ENCODE data around the gene ELMOD3. TPM values are rescaled to one million over a fixed set of nuclear protein-coding genes. Genes with fewer than 3 reads are reported as not detected.
A peak's percentile ranks its signal among the peaks of the same experiment; 100 is the strongest.

ELMOD3 gene
- total RNA-seq, 2 donors from 2014 or later: 12.4 to 18.9 TPM

DNA sequence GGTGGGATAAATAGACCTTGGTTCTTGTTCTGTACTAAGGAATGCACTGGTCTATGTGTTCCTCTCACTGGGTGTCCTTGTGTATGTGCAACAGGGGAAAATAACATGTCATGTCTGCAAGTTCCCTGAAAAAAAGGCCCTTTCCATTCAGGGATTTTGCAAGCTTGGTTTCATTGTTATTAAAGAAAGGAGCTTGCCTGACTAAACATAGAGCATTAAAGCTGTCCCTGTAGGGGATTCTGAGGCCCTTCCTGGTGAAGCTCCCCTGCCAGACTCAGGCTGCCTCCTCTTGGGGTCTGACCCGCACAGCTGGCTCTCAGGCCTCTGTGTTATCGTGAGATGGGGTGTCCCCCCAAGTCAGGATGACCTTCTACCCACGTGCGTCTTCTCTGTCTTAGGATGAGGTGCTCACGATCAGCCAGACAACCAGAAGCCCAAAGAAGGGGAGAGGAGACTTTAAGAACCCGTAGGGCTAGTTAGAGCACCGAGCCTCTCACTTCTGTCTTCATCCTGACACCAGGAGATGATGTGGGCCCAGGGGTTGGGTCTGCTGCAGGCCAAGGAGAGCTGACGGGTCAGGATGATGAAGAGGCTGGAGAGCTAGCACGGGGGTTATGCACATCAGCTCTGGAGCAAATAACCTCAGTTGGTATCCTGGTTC, 34.4 kb downstream of the ELMOD3 start:
- Histone ChIP-seq H3K27ac (ENCODE audit: low read depth, low read length) (peak overlapping the region; percentile 51), H3K9me3 (ENCODE audit: control insufficient read depth, low read length) (no peaks in the 10 kb centered on the region), H3K9ac (ENCODE audit: extremely low read depth, low read length, poor library complexity, severe bottlenecking) (no peak overlapping the region), H3K4me1 (ENCODE audit: control insufficient read depth, insufficient read depth, low read length) (peaks cover 3% of the 10 kb centered on the region), H3K36me3 (ENCODE audit: control insufficient read depth, insufficient read depth, low read length) (peaks cover 19% of the 10 kb centered on the region), H3K27me3 (ENCODE audit: control insufficient read depth, insufficient read depth, low read length, poor library complexity, severe bottlenecking) (no peaks in the 10 kb centered on the region), H3K4me3 (ENCODE audit: low read length) (no peak overlapping the region)
- Mint-ChIP-seq H3K9me3 (no peaks in the 10 kb centered on the region), H3K36me3 (ENCODE audit: low read depth) (peaks cover 10% of the 10 kb centered on the region), H3K4me3 (no peak overlapping the region), H3K27ac (no peak overlapping the region), H3K27me3 (ENCODE audit: insufficient read depth) (no peaks in the 10 kb centered on the region), H3K4me1 (peaks cover 21% of the 10 kb centered on the region)
- DNase-seq: no peak
- WGBS, 2 experiments (ENCODE audit: insufficient coverage in 1 of 2, insufficient read length in 1 of 2): 92 to 95% methylated on average over 6 to 9 of the region's 9 CpGs
- TF ChIP-seq, protein P1, sequence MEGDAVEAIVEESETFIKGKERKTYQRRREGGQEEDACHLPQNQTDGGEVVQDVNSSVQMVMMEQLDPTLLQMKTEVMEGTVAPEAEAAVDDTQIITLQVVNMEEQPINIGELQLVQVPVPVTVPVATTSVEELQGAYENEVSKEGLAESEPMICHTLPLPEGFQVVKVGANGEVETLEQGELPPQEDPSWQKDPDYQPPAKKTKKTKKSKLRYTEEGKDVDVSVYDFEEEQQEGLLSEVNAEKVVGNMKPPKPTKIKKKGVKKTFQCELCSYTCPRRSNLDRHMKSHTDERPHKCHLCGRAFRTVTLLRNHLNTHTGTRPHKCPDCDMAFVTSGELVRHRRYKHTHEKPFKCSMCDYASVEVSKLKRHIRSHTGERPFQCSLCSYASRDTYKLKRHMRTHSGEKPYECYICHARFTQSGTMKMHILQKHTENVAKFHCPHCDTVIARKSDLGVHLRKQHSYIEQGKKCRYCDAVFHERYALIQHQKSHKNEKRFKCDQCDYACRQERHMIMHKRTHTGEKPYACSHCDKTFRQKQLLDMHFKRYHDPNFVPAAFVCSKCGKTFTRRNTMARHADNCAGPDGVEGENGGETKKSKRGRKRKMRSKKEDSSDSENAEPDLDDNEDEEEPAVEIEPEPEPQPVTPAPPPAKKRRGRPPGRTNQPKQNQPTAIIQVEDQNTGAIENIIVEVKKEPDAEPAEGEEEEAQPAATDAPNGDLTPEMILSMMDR (conservative IDR thresholded peaks at IDR 0.05): no peak

DNA sequence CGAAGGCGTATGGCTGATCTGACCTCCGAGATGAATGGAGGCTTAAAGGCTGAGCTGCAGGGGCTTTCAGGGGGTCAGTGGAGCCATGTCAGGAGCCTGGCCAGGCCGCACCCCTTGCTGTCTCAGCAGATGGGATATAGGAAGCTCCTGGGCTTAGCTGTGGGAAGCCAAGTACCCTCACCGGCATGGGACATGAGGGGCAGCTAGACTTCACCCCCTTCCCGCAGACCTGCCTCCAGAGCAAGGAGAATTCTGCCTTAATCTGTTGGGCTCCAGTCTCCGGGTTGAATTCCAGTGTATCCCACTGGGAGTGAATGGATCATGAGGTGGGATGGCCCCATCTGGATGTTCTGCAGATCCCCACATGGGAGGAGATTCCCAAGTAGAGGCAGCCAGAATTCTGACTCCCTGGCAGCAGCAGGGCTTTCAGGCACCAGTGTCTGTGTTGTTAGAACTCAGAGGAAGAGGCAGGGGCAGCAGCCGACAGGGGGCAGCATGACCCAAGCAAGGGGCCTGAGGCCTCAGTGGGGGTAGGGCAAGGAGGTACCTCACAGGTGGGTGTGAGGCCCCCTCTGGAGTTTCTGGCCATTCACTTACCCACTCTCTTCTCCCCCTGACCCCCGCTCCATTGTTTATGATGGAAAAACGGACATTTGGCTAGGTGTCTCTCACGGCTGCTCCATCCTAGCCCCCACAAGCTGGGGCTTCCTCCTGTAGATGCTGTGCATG, 36.5 kb downstream of the ELMOD3 start:
- no peak overlapping the region for H3K27ac ChIP-seq (ENCODE audit: low read depth, low read length)
- H3K9me3 ChIP-seq (ENCODE audit: control insufficient read depth, low read length): no peaks in the 10 kb centered on the region
- no peaks in the 10 kb centered on the region for H3K27me3 ChIP-seq (ENCODE audit: control insufficient read depth, insufficient read depth, low read length, poor library complexity, severe bottlenecking)
- no peak overlapping the region for H3K9ac ChIP-seq (ENCODE audit: extremely low read depth, low read length, poor library complexity, severe bottlenecking)
- H3K4me3 ChIP-seq (ENCODE audit: low read length): no peak overlapping the region
- peak; percentile 96 for DNase-seq
- H3K4me1 ChIP-seq (ENCODE audit: control insufficient read depth, insufficient read depth, low read length): no peaks in the 10 kb centered on the region
- Mint-ChIP-seq H3K27me3 (ENCODE audit: insufficient read depth) (no peaks in the 10 kb centered on the region), H3K4me1 (no peaks in the 10 kb centered on the region), H3K9me3 (no peaks in the 10 kb centered on the region), H3K36me3 (ENCODE audit: low read depth) (peaks cover 8% of the 10 kb centered on the region), H3K4me3 (no peak overlapping the region), H3K27ac (no peak overlapping the region)
- TF ChIP-seq, protein P1 (conservative IDR thresholded peaks at IDR 0.05): peak; percentile 95
- 85 to 88% methylated on average over 7 to 11 of the region's 11 CpGs for WGBS, 2 experiments (ENCODE audit: insufficient coverage in 1 of 2, insufficient read length in 1 of 2)
- peaks cover 19% of the 10 kb centered on the region for H3K36me3 ChIP-seq (ENCODE audit: control insufficient read depth, insufficient read depth, low read length)

- Histone ChIP-seq H3K9me3 (ENCODE audit: control insufficient read depth, low read length) (no peaks in the 10 kb centered on the region), H3K27ac (ENCODE audit: low read depth, low read length) (no peak overlapping the region), H3K9ac (ENCODE audit: extremely low read depth, low read length, poor library complexity, severe bottlenecking) (no peak overlapping the region), H3K36me3 (ENCODE audit: control insufficient read depth, insufficient read depth, low read length) (peaks cover 15% of the 10 kb centered on the region), H3K4me3 (ENCODE audit: low read length) (no peak overlapping the region), H3K27me3 (ENCODE audit: control insufficient read depth, insufficient read depth, low read length, poor library complexity, severe bottlenecking) (no peaks in the 10 kb centered on the region), H3K4me1 (ENCODE audit: control insufficient read depth, insufficient read depth, low read length) (no peaks in the 10 kb centered on the region)
- Mint-ChIP-seq H3K4me1 (no peaks in the 10 kb centered on the region), H3K27ac (no peak overlapping the region), H3K9me3 (no peaks in the 10 kb centered on the region), H3K4me3 (no peak overlapping the region), H3K27me3 (ENCODE audit: insufficient read depth) (no peaks in the 10 kb centered on the region), H3K36me3 (ENCODE audit: low read depth) (peaks cover 22% of the 10 kb centered on the region)
- TF ChIP-seq, protein P1 (conservative IDR thresholded peaks at IDR 0.05): no peak
- 95 to 96% methylated on average over 4 of the region's 4 CpGs for WGBS, 2 experiments (ENCODE audit: insufficient coverage in 1 of 2, insufficient read length in 1 of 2)
- no peak for DNase-seq
Measured at GRCh38 chr2:85393836-85394235, 39.3 kb downstream of the ELMOD3 start.

Data from endodermal cell (in vitro differentiated cells).